Fibroblast of pulmonary artery (primary cell): ENCODE measurements around the gene TTC7B.
A peak's percentile ranks its signal among the peaks of the same experiment; 100 is the strongest.

Experiments
- DNase-seq: peaks from one replicate; pipeline ENCODE4 v3.0.0-alpha.2; 2010; ENCODE audit warnings: low read depth
- H3K4me3 ChIP-seq: replicated peaks from 2 replicates; pipeline ENCODE4 v1.5.1; 2011; ENCODE audit warnings: low read depth, mild to moderate bottlenecking, control low read depth, low read length, moderate library complexity
- CTCF ChIP-seq: IDR thresholded peaks from 2 replicates; pipeline ENCODE4 v1.5.1; 2011; ENCODE audit warnings: mild to moderate bottlenecking, control low read depth, low read length, inconsistent platforms; ENCODE audit errors: missing control alignments

TTC7B gene

GRCh38 chr14:90693413-90693812, 122.8 kb downstream of the TTC7B start:
- no peak for DNase-seq
- no peak for TF ChIP-seq CTCF
- H3K4me3 ChIP-seq, result no peak overlapping the region

GRCh38 chr14:90692826-90693225, 123.4 kb downstream of the TTC7B start:
- H3K4me3 ChIP-seq, result no peak overlapping the region
- no peak for DNase-seq
- no peak for TF ChIP-seq CTCF

- TF ChIP-seq CTCF, result no peak
- no peak overlapping the region for H3K4me3 ChIP-seq
- DNase-seq, result no peak
These were observed 124.2 kb downstream of the TTC7B start for GRCh38 chr14:90692061-90692460.

GRCh38 chr14:90691627-90692026, 124.6 kb downstream of the TTC7B start:
- H3K4me3 ChIP-seq, result no peak overlapping the region
- peak; percentile 36 for DNase-seq
- no peak for TF ChIP-seq CTCF

- no peak for DNase-seq
- H3K4me3 ChIP-seq, result no peak overlapping the region
- no peak for TF ChIP-seq CTCF
These were observed 128.6 kb downstream of the TTC7B start for GRCh38 chr14:90687680-90688079.

- no peak overlapping the region for H3K4me3 ChIP-seq
- no peak for TF ChIP-seq CTCF
- DNase-seq, result no peak
These were observed 133.6 kb downstream of the TTC7B start for GRCh38 chr14:90682615-90683014.

- no peak for DNase-seq
These were observed 134.3 kb downstream of the TTC7B start for GRCh38 chr14:90681929-90682328.

More at GRCh38 chr14:90681929-90682328, 134.3 kb downstream of the TTC7B start:
- no peak overlapping the region for H3K4me3 ChIP-seq
- no peak for TF ChIP-seq CTCF
